Measurements from ENCODE around the gene DUOX1.
A peak's percentile ranks its signal among the peaks of the same experiment; 100 is the strongest.

Gene DUOX1

DNA sequence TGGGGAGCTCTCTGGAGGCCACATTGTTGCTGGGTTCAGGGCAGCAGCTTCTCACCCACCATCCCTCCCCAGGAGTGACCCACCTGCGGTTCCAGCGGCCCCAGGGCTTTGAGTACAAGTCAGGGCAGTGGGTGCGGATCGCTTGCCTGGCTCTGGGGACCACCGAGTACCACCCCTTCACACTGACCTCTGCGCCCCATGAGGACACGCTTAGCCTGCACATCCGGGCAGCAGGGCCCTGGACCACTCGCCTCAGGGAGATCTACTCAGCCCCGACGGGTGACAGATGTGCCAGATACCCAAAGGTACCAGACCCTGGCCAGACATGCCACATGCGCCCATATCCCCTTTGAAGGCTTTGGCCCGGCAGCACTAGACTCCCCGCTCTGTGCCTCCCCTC is 31.9 kb downstream of the DUOX1 start:
- no peak for ATAC-seq
- DNase-seq: no peak
- H3K4me3 Mint-ChIP-seq: no peak overlapping the region
- H3K27me3 Mint-ChIP-seq: no peaks in the 10 kb centered on the region
- H3K27ac Mint-ChIP-seq: no peak overlapping the region
- H3K9me3 Mint-ChIP-seq: no peaks in the 10 kb centered on the region
- H3K4me1 Mint-ChIP-seq: peaks cover 25% of the 10 kb centered on the region

DNA sequence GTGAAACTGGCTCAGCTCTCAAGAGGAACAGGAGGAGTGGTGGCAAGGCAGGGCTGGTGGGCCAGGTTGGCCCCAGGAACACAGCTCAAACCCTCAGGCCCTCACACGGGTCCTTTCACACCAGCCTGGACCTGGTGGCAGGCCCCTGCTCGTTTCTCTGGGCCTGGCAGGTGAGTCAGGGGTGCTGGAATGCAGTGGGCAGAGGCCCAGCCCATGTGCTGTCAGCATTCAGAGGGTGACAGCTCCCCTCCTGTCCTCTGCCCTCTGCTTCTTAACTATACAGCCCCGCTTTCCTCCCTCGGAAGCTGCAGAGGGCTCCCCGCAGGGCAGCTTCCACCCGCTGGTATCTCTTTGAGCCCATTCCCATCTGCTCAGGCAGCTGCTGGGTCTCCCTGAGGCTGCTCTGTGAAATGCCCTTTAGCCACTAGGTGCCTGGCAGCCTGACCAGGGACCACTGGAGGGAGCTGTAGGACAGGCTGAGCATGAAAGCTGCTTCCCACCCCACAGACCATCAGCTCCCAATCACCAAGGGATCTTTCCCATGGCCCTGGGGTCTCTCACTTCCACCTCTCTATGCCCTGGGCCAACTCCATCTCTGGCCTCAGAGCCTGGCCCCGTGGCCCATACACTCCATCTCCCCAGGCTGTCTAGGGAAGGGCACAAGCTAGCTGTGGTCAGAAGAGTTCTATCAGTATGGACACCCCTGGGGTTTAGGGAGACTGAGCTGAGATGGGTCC is 33.1 kb downstream of the DUOX1 start:
- ATAC-seq (peak; percentile 48), DNase-seq (peak; percentile 57 to 69)
- Mint-ChIP-seq H3K27ac (peak overlapping the region in 1 of 2 donors; percentile 92), H3K27me3 (no peaks in the 10 kb centered on the region), H3K9me3 (no peaks in the 10 kb centered on the region), H3K4me3 (no peak overlapping the region), H3K4me1 (peaks cover 30% of the 10 kb centered on the region)

DNA sequence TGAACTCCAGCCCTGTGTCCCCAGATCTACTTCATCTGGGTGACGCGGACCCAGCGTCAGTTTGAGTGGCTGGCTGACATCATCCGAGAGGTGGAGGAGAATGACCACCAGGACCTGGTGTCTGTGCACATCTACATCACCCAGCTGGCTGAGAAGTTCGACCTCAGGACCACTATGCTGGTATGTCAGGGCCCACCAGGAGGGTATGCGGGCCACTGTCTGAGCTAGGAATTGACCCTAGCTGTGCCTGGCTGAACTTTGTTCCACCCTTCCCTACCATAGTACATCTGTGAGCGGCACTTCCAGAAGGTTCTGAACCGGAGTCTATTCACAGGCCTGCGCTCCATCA is 33.7 kb downstream of the DUOX1 start:
- peaks cover 32% of the 10 kb centered on the region for H3K4me1 Mint-ChIP-seq
- no peaks in the 10 kb centered on the region for H3K27me3 Mint-ChIP-seq
- DNase-seq: no peak
- H3K27ac Mint-ChIP-seq: no peak overlapping the region
- H3K4me3 Mint-ChIP-seq: no peak overlapping the region
- ATAC-seq: no peak
- no peaks in the 10 kb centered on the region for H3K9me3 Mint-ChIP-seq

DNA sequence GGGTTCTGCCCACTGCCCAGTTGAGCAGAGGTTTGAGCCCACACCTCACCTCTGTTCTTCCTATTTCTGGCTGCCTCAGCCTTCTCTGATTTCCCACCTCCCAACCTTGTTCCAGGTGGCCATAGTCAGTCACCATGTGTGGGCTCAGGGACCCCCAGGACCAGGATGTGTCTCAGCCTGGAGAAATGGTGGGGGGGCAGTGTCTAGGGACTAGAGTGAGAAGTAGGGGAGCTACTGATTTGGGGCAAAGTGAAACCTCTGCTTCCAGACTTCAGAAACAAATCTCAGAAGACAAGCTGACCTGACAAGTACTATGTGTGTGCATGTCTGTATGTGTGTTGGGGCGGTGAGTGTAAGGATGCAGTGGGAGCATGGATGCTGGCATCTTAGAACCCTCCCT is 35.1 kb downstream of the DUOX1 start:
- no peak for ATAC-seq
- Mint-ChIP-seq H3K4me1 (peaks cover 32% of the 10 kb centered on the region), H3K9me3 (no peaks in the 10 kb centered on the region), H3K27ac (no peak overlapping the region), H3K27me3 (no peaks in the 10 kb centered on the region), H3K4me3 (peak overlapping the region; percentile 20 to 83)
- no peak for DNase-seq

DNA sequence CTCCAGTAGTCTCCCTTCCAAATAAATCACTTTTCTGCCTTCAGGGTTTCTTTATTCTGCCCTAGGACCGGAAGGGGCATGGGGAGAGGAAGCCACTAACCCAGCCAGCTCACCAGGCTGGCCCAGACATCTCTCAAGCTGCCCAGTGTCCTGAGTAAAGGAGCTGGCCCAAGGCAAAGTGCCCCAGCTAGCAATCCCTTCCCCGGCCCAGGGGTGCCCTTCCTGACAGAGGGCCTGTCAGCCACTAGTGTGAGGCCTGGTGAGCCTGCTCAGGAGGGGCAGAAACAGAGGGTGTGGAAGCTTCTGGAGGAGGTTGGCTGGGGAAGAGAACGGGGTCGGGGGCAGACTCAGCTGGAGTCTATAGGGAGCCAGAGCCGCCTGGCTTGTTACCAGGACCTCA is 35.7 kb downstream of the DUOX1 start:
- H3K27me3 Mint-ChIP-seq: no peaks in the 10 kb centered on the region
- peak overlapping the region; percentile 81 to 94 for H3K27ac Mint-ChIP-seq
- ATAC-seq (no peak), DNase-seq (no peak)
- H3K4me3 Mint-ChIP-seq: peak overlapping the region; percentile 75 to 83
- H3K9me3 Mint-ChIP-seq: no peaks in the 10 kb centered on the region
- peaks cover 32% of the 10 kb centered on the region for H3K4me1 Mint-ChIP-seq

DNA sequence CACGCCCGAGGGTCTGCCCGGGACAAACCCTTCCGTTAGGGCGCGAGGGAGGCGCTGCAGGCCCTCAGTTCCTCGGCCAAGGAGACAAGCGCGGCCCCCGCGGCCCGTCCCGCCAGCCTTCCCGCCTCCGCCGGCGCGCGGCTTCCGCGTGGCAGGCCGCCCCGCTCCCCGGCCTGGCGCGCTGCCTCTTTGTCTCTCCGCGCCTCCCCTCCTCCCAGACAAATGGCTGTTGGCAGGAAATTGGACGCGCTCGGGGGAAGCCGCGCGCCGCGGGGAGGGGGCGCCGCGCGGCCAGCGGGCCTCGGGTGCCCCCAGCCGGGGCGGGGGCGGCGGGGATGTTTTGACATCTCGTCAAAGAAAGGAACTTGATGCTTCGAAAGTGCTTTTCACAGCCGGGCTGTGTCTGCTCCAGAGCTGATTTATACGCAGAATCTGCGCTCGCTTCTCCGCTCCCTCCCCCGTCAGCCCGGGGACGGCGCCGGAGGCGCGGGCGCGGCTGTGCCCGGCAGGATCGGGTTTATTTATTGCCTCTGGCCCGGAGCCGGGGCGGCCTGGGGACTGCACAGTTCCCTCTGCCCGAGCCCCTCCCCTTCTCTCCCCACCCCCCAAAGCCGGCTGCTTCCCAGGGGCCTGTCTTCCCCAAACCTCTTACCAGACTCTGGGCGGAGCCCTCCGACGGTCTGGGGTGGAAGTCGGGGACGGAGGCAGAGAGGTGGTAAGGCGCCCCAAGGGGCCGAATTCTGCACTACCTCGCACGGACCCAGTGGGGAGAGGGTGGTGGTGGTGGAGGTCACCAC is 37.2 kb downstream of the DUOX1 start:
- H3K9me3 Mint-ChIP-seq: no peaks in the 10 kb centered on the region
- H3K4me1 Mint-ChIP-seq: peaks cover 32% of the 10 kb centered on the region
- DNase-seq: peak; percentile 81 to 88
- peak overlapping the region; percentile 78 to 91 for H3K27ac Mint-ChIP-seq
- no peaks in the 10 kb centered on the region for H3K27me3 Mint-ChIP-seq
- ATAC-seq: peak; percentile 96
- peak overlapping the region; percentile 73 to 75 for H3K4me3 Mint-ChIP-seq

DNA sequence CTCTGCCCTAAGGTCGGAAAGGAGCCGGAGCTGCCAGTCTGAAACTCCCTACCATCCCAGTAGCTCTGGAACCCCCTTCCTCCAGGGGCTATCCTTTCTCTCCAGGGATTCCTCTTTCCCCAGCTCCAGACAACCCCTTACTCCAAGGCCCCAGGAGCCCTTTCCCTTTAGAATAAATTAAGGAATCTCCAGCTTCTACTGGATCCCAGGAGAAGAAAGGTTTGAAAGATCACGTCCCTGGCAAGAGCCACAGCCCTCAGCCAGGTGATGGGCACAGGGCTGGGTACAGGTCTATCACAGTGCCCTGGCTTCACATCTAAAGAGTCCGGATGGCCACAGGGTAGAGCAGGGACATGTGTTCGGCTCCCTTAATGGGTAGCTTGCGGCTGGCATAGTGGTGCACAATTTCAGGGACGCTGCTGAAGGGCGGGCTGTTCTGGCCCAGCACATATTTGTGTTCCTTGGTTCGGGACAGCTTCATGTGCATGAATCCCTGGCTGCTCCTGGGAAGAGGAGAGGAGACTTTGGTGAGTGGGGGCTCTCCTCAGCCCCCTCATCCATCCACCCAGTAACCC is 37.9 kb downstream of the DUOX1 start:
- Mint-ChIP-seq H3K4me1 (peaks cover 31% of the 10 kb centered on the region), H3K27me3 (no peaks in the 10 kb centered on the region), H3K4me3 (peak overlapping the region; percentile 73 to 75), H3K9me3 (no peaks in the 10 kb centered on the region), H3K27ac (peak overlapping the region in 1 of 2 donors; percentile 76)
- DNase-seq: no peak
- ATAC-seq: no peak

DNA sequence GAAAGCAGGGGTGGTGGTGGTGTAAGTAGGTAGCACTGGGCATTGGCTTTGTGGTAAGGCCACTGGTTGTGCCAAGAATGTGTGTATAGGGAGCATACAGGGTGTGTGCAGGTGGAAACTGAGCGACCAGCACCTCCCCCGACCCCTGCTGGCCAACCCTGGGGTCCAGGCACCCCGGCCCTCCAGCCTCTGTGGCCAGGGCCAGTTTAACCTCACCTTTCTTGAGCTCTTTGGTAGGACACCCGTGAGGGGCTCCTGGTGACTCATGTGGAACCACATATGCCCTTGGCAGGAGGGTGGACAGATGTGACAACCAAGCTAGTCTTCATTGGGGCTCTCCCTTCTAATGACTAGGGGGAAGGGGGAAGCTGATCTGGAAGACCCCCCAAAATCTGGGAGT is 38.5 kb downstream of the DUOX1 start:
- ATAC-seq (no peak), DNase-seq (no peak)
- no peak overlapping the region for H3K4me3 Mint-ChIP-seq
- H3K9me3 Mint-ChIP-seq: no peaks in the 10 kb centered on the region
- H3K4me1 Mint-ChIP-seq: peaks cover 25% of the 10 kb centered on the region
- H3K27me3 Mint-ChIP-seq: no peaks in the 10 kb centered on the region
- H3K27ac Mint-ChIP-seq: no peak overlapping the region

DNA sequence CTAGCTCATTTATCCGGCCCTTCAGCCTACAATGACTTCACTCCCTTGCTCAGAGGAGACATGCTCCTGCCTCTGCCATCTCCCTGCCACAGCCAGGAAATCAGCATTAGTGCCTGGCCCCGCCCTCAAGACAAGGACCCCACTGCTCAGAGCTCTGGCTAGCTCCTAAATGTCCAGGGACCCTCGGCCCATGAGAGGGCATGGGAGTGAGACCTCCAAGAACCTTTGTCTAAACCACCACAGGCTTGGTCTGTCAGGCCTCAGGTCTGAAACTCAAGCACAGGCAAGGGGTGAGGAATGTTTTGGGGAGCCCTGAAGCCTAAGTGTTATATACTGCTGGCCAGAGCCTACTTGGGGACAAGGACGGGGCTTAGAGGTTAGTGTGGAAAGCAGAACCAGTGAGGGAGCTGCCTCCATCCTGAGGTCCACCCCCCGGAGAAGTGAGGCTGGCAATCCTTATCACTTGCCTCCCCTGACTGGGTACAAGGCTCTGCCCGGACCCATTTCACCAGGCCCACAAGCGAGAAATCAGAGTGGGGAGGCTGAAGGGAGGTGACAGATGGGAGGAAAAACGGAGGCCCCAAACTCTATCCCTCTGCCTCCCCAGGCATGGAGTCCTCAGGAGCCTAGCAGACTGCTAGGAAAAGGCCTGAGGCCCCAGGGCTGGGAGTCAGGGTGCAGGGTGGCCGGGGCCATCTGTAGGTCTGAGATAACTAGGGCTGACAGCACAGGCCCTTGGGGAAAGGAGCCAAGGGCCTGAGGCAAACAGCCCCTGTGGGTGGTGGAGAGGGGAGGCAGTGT is 39.2 kb downstream of the DUOX1 start:
- Mint-ChIP-seq H3K27ac (no peak overlapping the region), H3K4me1 (peaks cover 24% of the 10 kb centered on the region), H3K4me3 (no peak overlapping the region), H3K27me3 (no peaks in the 10 kb centered on the region), H3K9me3 (no peaks in the 10 kb centered on the region)
- no peak for ATAC-seq
- DNase-seq: no peak

DNA sequence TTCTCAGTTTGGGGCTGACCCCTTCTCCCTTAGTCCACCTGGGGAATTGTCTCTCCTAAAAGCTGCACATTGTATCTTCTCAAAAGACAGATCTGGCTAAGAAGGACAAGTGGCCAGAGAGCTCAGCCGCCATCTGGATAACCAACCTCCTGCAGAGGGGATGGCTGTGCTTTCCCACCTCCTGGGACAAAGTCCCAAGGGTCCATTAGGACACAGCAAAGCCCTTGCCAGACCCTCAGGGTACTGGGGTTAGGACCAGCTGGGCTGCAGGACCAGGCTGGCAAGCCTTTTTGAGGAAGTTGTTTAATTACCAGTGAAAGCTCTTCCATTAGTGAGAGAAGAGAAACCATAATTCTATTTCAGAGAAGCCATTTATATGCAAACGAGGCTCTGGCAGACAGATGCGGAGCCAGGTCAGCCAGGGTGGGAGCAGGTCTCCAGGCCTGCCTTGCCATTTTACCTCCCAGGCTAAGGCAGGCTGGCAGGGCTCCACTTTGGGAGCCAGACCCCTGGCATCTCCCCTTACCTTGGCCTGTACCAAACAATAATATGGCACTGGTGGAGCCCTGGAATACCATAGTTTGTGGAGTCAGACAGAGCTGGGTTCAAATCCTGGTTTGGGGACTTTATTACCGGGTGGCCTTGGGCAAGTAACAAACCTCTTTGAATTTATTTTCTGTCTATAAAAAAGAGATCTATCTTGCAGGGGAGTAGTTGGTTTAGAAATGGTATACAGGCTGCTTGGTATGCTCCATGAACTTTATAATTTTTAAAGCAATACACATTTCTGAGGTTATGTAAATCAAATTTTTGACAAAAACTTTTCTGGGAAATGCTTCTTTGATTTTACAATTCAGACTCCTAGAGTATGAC is 40.0 kb downstream of the DUOX1 start:
- Mint-ChIP-seq H3K4me1 (peaks cover 24% of the 10 kb centered on the region), H3K9me3 (no peaks in the 10 kb centered on the region), H3K27me3 (no peaks in the 10 kb centered on the region), H3K4me3 (no peak overlapping the region), H3K27ac (peak overlapping the region in 1 of 2 donors; percentile 9)
- ATAC-seq (no peak), DNase-seq (no peak)

DNA sequence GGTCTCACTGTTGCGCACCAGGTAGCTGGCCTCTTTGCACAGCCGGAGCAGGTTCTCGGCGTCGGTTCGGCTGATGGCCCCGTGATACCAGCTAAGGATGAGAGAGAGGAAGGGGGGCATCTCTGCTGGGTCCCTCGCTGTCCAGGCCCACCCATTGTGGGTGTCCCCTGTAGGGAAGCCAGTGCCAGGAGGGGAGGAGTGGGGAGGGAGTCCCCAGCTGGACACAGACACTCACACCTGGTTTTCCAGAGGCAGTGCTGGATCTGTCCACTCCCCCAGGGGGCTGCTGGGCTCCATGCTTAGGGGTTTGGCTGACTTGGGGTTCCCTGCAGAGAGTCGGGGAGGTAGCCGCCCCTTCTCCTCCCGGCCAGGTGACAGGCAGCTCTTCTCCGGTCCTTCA is 42.1 kb downstream of the DUOX1 start:
- no peak for DNase-seq
- Mint-ChIP-seq H3K9me3 (no peaks in the 10 kb centered on the region), H3K27ac (no peak overlapping the region), H3K27me3 (no peaks in the 10 kb centered on the region), H3K4me3 (no peak overlapping the region), H3K4me1 (peaks cover 7% of the 10 kb centered on the region)
- ATAC-seq: no peak

DNA sequence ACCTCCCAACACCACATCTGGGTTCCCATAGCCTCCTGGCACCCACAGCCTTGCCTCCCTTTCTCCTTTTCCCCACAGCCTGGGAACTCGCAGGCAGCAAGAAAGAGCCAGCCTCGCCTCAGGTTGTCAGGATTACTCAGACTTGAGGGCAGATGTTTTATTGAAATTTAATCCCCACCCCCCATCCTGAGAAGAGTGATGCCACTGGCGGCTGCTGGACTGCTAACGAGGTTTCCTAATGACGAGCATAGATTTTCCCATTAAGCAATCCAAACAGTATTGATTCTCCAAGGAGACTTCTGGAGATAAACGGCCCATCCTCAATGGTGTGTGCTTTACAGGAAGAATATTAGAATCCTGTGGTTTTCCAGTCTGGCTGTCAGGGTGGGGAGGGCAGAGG is 44.3 kb downstream of the DUOX1 start:
- H3K27me3 Mint-ChIP-seq: no peaks in the 10 kb centered on the region
- H3K27ac Mint-ChIP-seq: no peak overlapping the region
- no peak for DNase-seq
- H3K9me3 Mint-ChIP-seq: no peaks in the 10 kb centered on the region
- H3K4me1 Mint-ChIP-seq: no peaks in the 10 kb centered on the region
- H3K4me3 Mint-ChIP-seq: no peak overlapping the region
- ATAC-seq: no peak

DNA sequence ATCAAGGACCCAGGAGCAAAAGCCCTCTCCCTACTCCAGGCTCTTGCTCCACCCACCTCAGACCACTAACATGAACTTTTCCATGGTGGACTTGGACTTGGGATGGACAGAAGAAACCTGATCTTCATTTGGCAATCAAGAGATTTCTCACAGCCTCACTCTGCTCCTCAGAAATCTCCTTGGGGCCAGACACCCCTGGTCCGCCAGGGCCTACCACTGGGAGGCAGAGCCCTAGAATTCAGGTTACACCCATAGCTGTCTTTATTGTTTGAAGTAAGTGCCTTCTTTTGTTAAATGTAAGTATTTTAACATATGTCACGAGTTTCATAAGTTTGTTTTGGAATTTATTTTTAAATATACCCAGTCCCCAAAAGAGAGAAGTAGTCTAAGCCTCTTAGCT is 44.8 kb downstream of the DUOX1 start:
- no peaks in the 10 kb centered on the region for H3K9me3 Mint-ChIP-seq
- no peak overlapping the region for H3K4me3 Mint-ChIP-seq
- DNase-seq (no peak), ATAC-seq (no peak)
- no peaks in the 10 kb centered on the region for H3K27me3 Mint-ChIP-seq
- no peak overlapping the region for H3K27ac Mint-ChIP-seq
- no peaks in the 10 kb centered on the region for H3K4me1 Mint-ChIP-seq

DNA sequence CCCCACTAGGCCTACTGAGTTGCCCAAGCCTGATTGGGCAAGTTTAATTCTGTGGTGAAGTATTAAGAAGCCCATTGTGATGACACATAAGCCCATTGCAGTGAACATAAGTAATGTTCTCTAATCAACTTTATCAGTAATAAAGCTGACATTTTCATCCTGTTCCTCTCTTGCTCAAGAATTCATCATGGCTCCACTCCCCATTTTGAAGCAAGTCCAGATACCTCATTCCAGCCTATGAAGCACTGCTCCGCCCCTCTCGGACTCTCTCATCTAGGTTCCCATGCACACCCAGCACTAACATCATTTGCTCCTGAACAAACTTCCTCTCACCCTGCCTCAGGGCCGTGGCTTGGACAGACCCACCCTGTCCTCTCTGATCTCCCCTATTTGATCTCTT is 47.5 kb downstream of the DUOX1 start:
- peaks cover 25% of the 10 kb centered on the region for H3K4me1 Mint-ChIP-seq
- no peaks in the 10 kb centered on the region for H3K27me3 Mint-ChIP-seq
- ATAC-seq (no peak), DNase-seq (no peak)
- H3K4me3 Mint-ChIP-seq: no peak overlapping the region
- H3K27ac Mint-ChIP-seq: no peak overlapping the region
- no peaks in the 10 kb centered on the region for H3K9me3 Mint-ChIP-seq
